Smooth muscle cell of the pulmonary artery (primary cell): ENCODE measurements around the gene RNF225. TPM values are rescaled to one million over a fixed set of nuclear protein-coding genes. Genes with fewer than 3 reads are reported as not detected.

Experiments
- total RNA-seq: library from RNA; depleted of rRNA; stranded (reverse); fragments of >200 nt; gene quantifications from 2 replicates; pipeline ENCODE4 v1.2.3, GENCODE V29; 2014

RNF225 gene
- 0.13 TPM in 1 of 2 replicates, not detected in the other for total RNA-seq

DNA sequence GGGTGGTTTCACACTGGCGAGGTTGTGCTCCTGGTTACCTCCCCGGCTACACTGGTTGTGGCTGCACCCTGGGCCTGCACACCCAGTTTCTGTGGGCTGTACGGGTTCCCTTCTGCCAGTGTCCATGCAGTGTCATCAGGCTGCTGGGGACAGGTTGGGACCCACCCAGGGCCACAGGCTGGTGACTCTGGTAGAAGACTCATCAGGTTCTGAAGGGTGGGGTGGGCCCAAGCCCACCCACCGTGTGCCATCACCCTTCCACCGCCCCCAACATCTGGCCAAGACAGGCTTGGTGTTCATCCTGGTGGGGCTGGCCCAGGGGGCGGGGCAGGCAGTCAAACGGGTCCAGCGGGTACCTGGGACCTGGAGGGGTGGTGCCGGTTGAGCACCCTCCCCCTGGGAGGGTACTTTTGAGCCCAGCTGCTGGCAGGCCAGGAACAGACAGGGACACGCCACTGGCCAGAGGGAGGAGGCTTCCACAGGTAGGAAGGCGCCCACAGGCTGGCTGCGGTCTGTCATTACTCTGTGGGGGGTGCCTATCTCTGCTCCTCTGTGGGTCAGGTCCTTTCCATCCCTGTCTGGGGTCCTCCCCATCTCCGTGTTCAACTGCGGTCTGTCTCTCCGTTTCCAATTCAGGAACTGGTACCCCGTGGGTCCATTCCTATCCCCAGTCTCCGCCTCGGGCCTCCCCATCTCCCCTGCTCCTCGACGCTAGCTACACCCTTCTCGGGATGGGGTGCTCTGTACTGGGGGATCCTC, at the start of gene RNF225:
TSS of gene RNF225 (plus strand) at position 437 of the 759 bp plus-strand sequence. CDS start 434 bp downstream, outside the sequence.

DNA sequence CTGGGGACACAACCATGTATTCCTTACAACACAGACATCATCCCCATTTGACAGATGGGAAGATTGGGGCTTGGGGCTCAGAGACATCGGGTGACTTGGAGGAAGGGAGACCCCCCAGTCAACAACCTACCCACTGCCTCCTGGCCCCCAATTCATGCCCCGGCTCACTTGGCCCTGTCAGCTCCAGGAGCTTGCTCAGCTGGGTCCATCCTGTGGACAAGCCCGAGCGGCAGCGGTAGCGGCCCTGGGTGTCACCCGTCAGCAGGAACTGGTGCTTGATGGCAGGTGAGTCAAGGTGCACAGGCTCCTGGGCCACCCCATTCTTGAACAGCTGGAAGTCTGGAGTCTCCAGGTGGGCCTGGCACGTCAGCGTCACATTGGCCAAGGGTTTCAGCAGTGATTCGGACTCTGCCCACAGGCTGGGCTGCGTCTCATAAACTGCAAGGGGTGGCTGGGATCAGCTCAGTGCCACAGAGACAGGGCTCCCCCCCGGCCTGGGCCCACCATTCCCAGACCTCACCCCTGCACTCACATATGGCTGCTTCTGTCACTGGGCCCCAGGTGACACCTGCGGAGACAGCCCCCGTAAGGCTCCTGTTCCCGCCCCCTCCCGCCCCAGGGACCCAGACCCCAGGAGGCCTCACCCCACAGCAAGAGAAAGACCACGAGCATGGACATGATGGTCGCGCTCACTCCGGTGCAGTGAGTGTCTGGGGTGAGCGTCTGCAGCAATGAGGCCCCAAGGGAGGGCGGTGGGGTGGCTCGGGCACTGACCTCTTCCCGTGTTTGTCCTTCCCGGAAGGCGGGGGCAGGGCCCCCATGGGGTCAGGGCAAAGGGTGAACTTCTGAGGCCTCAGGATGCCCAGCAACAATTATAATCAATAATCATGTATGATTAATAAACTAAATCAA, 42.4 kb upstream of the RNF225 start, which contains the start of gene A1BG:
TSS of gene A1BG (minus strand) at position 733 of the 912 bp plus-strand sequence. CDS start at position 678, 55 bp downstream.

GRCh38 chr19:58362272-58362994, 33.0 kb upstream of the RNF225 start, which contains the start of gene ZNF497:
TSS of gene ZNF497 (minus strand) at chr19:58362751. CDS start at chr19:58357635, 5,116 bp downstream.

DNA sequence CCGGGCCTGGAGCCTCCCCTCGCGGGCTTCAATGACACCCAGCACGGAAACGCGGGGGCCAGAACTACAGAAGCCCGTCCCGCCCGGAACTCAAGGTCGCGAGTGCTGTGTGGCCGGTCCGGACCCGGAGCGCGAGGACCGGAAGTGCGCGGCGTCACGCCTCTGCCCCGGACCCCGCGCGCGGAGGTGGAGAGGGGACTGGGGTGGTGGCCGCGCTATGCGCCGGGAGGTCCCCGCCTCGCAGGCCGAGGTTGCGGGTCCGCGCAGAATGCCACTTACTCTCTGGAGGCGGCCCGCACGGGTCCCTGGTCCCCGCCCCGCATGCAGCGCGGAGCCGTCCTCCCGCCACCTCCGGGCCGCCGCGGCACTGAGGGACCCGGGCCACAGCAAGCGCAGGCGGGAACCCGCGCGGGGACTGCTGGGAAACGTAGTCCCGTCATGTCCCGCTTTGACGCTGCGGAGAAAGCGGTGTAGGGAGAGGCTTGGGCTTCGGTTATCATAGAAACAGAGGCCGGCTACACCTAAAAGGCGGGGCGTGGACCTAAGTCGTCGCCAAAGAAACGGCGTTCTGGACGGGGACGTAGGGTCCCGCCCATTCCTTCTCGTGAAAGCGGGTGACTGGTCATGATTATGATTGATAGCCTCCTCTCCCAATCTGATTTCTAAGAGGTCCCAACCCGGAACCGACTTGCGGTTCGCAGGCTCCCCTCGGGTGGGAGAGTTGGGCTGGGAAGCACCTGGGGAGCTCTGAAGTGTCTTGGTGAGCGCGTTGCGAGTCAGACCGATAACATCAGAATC, 14.6 kb upstream of the RNF225 start, which contains the start of gene ZNF837:
TSS of gene ZNF837 (minus strand) at position 369 of the 798 bp plus-strand sequence. CDS start 11,698 bp downstream, outside the sequence.

DNA sequence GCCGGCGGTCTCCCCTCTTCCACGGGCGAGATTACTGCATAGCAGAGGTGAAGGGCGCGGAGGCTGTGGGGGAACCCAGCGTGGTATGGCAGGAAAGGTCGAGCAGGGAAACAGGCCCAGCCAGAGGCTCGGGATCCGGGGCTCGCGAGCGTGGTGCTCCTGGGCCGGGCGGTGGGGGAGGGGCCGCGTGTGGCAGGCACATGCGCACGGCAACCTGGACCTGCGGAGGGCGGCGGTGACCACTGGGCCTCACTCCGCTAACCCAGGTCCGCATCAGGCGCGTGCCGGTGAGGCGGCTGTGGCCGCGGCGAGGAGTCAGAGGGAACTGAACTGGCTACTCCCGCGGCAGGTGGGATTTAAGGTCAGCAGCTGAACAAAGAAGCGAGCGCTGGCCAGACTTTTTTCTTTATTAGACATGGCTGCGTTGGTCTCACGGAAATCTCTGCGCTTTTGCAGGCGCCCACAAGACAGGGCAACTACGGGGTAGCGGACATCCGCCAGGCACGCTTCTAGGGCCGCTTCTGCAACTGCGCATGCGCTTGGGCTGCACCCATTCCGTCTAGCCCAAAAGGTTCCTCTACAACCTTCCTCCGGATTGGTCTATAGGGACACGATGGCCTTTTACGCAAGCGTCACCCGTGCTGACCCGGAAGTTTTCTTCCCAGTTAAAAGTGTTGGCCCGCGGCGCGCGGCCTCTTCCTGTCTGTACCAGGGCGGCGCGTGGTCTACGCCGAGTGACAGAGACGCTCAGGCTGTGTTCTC, 8.7 kb upstream of the RNF225 start, which contains the start of gene RPS5:
TSS of gene RPS5 (plus strand) at position 694 of the 762 bp plus-strand sequence. CDS start 869 bp downstream, outside the sequence.

DNA sequence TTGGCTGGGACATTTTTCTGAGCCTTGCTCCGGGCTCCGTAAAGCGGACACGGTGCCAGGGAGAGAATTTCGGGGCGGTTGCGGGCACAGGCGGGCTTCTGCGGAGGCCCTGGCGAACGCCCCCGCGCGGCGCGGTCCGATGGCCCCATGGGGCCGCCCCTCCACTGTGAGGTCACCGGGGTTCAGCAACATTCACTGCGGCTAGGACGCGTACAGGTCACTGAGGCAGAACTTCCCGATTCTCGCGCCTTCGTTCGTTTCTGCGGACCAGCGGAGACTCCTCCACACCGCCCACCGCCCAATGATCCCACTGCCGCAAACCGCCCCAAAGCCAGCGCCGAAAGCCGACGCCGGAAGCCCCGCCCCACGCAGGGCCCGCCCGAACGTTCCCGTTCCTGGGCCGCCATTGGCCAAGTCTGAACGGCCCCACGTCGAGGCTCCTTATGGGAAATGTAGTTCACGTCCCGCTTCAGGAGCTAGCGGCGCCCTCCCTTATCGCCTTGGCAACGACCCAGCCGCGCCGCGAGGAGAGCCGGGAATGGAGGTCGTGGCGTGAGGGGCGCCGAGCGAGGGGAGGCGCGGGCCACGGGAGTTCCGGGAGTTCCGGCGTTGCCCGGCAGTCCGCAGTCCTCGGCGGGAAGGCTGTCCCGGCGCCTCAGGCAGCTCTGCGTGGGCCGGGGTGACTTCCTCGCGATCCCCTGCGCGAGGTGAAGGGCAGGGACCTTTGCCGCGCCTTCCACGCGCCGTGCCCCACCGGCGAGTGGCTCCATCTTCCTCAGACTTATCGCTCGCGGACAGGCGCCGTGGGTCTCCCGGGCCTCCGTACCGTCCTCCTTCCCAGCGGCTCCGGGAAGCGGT, 12.9 kb downstream of the RNF225 start, which contains the start of gene ZNF584:
TSS of gene ZNF584 (plus strand) at position 498 of the 858 bp plus-strand sequence. CDS start 499 bp downstream, outside the sequence.

DNA sequence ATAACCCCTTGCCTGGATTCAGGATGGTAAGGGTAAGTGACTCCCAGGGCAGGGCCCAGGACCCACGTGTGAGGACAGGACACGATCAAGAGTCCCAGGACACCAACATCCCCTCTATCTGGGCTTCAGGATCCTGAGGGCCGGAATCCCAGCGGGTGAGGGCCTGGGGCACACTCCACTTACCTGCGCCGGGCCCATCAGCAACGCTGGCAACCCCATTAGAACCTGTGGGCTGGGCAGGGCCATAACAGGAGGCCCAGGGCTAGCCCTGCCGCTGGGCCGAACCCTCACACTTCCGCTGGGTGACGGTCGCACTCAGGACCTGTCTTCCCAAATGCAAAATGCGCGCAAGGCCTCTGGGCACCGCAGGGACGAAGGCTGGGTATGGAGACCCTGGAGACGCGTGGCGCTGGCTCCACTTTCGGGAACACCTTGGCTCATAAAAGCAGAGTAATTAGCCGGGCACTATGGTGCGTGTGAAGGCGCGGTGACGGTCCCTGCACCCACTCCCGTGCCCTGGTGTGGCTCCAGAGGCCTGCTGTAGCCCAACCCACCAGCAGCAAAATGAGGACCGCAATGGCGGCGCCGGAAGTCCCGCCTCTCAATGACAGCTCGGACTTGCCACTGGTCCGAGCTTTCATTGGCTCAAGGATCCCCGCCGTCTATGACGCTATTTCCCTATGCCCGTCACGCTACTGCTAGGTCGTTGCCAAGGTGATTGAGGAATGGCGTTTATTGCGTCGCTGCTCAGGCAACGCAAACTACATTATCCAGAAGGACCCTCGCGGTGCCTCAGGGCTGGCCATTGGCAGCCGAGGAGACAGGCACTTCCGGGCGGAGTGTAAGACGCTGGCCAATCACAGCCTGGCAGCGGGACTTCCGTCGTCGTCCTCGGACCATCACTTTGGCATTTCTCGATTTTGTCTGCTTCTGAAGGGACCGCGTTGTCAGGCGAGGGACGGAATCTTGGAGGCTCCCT, 44.4 kb downstream of the RNF225 start, which contains the start of gene ZNF132:
TSS of gene ZNF132 (minus strand) at position 578 of the 979 bp plus-strand sequence. CDS start at position 246, 332 bp downstream.

Other genes starting within 250 kb of the RNF225 start
- 14.8 and 16.2 TPM in 2 replicates for gene ZNF329, start 244.9 kb upstream of the RNF225 start, total RNA-seq
- gene ZNF274, start 212.6 kb upstream of the RNF225 start, total RNA-seq = 20.6 and 22.4 TPM in 2 replicates
- gene ZNF544, start 166.7 kb upstream of the RNF225 start, total RNA-seq = 31.8 and 43.4 TPM in 2 replicates
- 6.3 and 7.6 TPM in 2 replicates for gene ZNF8, start 116.7 kb upstream of the RNF225 start, total RNA-seq
- gene ERVK3-1, start 90.3 kb upstream of the RNF225 start, total RNA-seq = 18.8 and 20.3 TPM in 2 replicates
- 3.0 and 4.2 TPM in 2 replicates for gene ZSCAN22, start 68.7 kb upstream of the RNF225 start, total RNA-seq
- gene A1BG, start 42.2 kb upstream of the RNF225 start, total RNA-seq = 10.5 and 11.5 TPM in 2 replicates
- 0.91 and 2.0 TPM in 2 replicates for gene ZNF497, start 32.9 kb upstream of the RNF225 start, total RNA-seq
- 1.4 and 1.9 TPM in 2 replicates for gene ZNF837, start 14.6 kb upstream of the RNF225 start, total RNA-seq
- gene RPS5, start 8.4 kb upstream of the RNF225 start, total RNA-seq = 1,369 and 1,523 TPM in 2 replicates
- gene ZNF584, start 13.0 kb downstream of the RNF225 start, total RNA-seq = 16.0 and 25.3 TPM in 2 replicates
- gene ZNF132, start 44.5 kb downstream of the RNF225 start, total RNA-seq = 10.6 and 11.7 TPM in 2 replicates
- gene ZNF324B, start 56.0 kb downstream of the RNF225 start, total RNA-seq = 9.2 and 12.5 TPM in 2 replicates
- 11.2 and 16.9 TPM in 2 replicates for gene ZNF324, start 71.4 kb downstream of the RNF225 start, total RNA-seq
- 6.3 and 7.2 TPM in 2 replicates for gene ZNF446, start 80.7 kb downstream of the RNF225 start, total RNA-seq
- gene SLC27A5, start 116.3 kb downstream of the RNF225 start, total RNA-seq = 5.1 and 9.1 TPM in 2 replicates
- 8.9 and 9.3 TPM in 2 replicates for gene ZBTB45, start 124.2 kb downstream of the RNF225 start, total RNA-seq
- 284 and 376 TPM in 2 replicates for gene TRIM28, start 148.4 kb downstream of the RNF225 start, total RNA-seq
- gene CHMP2A, start 159.4 kb downstream of the RNF225 start, total RNA-seq = 96.8 and 99.2 TPM in 2 replicates
- 47.2 and 63.3 TPM in 2 replicates for gene UBE2M, start 163.0 kb downstream of the RNF225 start, total RNA-seq
- 20.5 and 30.5 TPM in 2 replicates for gene MZF1, start 177.7 kb downstream of the RNF225 start, total RNA-seq